ENCODE results near the gene VTI1B.
"Not testable (repeated sequence)": the region's sequence is repeated elsewhere in the genome, so short reads cannot be mapped to it uniquely, and the experiment has no call there.

The VTI1B gene, protein sequence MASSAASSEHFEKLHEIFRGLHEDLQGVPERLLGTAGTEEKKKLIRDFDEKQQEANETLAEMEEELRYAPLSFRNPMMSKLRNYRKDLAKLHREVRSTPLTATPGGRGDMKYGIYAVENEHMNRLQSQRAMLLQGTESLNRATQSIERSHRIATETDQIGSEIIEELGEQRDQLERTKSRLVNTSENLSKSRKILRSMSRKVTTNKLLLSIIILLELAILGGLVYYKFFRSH

GRCh38 chr14:67674480-67675218 lies at the start of gene VTI1B:
Gene VTI1B (minus strand): TSS chr14:67674632. CDS start chr14:67674489, 143 bp downstream.
- FAIRE-seq (no peak), DNase-seq (ENCODE audit: insufficient read length, low spot score) (peak; percentile 51)
- peak; percentile 11 for TF ChIP-seq CTCF (IDR thresholded peaks at IDR 0.05; ENCODE audit: insufficient read depth, missing control alignments)

GRCh38 chr14:67722293-67722692 lies 47.9 kb upstream of the VTI1B start:
- no peak for TF ChIP-seq CTCF (IDR thresholded peaks at IDR 0.05; ENCODE audit: insufficient read depth, missing control alignments)
- DNase-seq (ENCODE audit: insufficient read length, low spot score) (peak; percentile 29), FAIRE-seq (no peak)

DNA sequence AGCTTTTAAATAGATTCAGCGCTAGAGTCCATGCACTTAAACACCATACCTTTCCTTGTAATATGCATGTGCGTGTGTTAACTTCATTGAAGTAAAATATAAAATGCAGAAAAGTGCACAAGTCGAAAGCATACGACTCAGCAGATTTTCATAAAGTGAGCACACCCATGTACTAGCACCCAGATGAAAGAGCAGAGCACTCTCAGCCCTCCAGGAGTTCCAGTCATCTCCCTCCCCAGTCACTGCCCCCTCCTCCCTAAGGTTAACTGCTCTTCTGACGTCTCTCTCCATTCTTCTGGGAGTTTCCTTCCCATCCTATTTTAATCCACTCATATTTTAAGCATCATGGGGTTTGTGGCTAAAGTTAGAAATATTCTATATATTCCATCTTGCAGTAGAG lies 47.4 kb upstream of the VTI1B start:
- no peak for TF ChIP-seq CTCF (IDR thresholded peaks at IDR 0.05; ENCODE audit: insufficient read depth, missing control alignments)
- FAIRE-seq (no peak), DNase-seq (ENCODE audit: insufficient read length, low spot score) (no peak)

DNA sequence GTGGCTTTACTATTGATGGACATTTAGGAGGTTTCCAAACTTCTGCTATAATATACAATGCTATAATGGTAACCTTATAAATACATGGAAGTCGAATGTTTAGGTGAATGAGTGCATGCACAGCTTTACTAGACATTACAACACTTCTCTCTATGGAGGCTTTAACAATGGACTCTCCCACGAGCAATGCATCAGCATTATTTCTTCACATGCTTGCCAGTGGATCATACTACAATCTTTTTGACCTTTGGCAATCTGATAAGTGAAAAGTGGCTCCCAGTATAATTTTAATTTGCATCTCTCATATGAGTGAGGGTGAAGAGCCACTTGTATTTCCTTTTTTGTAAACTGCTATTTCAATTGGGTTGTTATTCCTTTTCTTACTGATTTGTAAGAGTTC lies 45.4 kb upstream of the VTI1B start:
- TF ChIP-seq CTCF (IDR thresholded peaks at IDR 0.05; ENCODE audit: insufficient read depth, missing control alignments), result no peak
- FAIRE-seq, result no peak
- no peak for DNase-seq (ENCODE audit: insufficient read length, low spot score)

DNA sequence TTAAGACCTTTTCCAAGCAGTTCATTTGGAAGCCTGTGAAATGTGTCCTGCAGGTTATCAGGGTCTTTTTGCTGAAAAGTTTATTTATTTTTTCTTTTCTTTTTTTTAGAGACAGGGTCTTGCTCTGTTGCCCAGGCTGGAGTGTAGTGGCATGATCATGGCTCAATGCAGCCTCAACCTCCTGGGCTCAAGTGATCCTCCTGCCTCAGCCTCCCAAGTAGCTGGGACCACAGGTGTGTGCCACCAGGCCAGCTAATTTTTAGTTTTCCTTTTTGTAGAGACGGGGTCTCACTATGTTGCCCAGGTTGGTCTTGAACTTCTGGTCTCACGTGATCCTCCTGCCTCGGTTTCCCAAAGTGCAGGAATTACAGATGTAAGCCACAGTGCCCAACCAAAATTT lies 45.0 kb upstream of the VTI1B start:
- DNase-seq (ENCODE audit: insufficient read length, low spot score); FAIRE-seq: not testable (repeated sequence)

DNA sequence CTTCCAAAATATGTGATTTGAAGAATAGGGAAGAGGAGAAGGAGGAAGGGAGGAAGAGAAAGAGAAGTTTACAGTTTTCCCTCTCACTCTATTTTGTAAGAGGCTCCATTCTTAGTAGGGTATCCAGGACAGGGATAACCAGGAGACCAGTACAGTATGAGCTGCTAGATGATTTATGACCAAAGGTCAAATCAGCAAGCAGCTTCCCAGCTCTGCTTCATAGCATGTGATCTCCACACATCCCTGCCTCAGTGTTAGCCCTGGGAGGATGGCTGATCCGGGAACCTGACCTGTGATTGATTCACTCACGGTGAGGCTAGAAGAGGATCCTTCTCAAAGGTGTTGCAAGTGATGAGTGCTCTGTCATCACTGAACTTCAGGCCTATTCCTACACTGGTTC lies 43.8 kb upstream of the VTI1B start:
- no peak for TF ChIP-seq CTCF (IDR thresholded peaks at IDR 0.05; ENCODE audit: insufficient read depth, missing control alignments)
- DNase-seq (ENCODE audit: insufficient read length, low spot score) (no peak), FAIRE-seq (no peak)

DNA sequence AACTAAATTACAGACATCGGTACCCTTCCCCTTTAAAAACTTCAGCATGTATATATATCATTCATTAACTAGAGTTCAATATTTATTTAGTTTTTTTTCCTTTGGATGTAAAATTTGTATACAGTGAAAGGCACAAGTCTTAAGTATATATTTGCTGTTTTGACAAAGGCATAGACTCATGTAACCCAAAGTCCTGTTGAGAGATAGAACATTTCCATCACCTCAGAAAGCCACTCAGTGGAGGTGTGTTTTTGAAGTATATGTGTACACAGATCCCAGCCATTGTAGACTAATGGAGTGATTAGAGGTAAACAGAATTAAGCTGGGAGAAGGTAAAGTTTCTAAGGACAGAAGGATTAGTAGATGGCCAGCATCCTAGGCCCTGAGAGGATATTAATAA lies 42.6 kb upstream of the VTI1B start:
- no peak for DNase-seq (ENCODE audit: insufficient read length, low spot score)

More for the DNA sequence above, 42.6 kb upstream of the VTI1B start:
- no peak for FAIRE-seq
- no peak for TF ChIP-seq CTCF (IDR thresholded peaks at IDR 0.05; ENCODE audit: insufficient read depth, missing control alignments)
